Left lung (tissue), 10 donors: Measurements from ENCODE around the gene SFXN5. TPM values are rescaled to one million over a fixed set of nuclear protein-coding genes. Genes with fewer than 3 reads are reported as not detected.

Source experiments
- ATAC-seq: fragments of 200-7000 bp; cut with Tn5 transposase; one replicate; pipeline ENCODE4 v1.9.1; 2020; ENCODE audit warnings: moderate library complexity
- DNase-seq, 4 donors: peaks; one replicate each; pipeline ENCODE4 v3.0.0-alpha.2; 2013 to 2020
- H3K27ac ChIP-seq, 2 donors: fragments of 200-600 bp; sonication (generic) in 1 of 2; one replicate each; pipeline versions ENCODE4 v1.5.0 to v1.8.0; 2020 to 2021
- H3K27me3 ChIP-seq, 2 donors: fragments of 200-600 bp; sonication (generic) in 1 of 2; one replicate each; pipeline versions ENCODE4 v1.5.0 to v1.8.0; 2020 to 2021
- H3K36me3 ChIP-seq, 2 donors: fragments of 200-600 bp; sonication (generic) in 1 of 2; one replicate each; pipeline versions ENCODE4 v1.5.0 to v1.8.0; 2020 to 2021
- H3K4me1 ChIP-seq, 2 donors: fragments of 200-600 bp; one replicate each; pipeline ENCODE4 v1.8.0; 2021
- H3K4me3 ChIP-seq, 2 donors: fragments of 200-600 bp; sonication (generic) in 1 of 2; one replicate each; pipeline versions ENCODE4 v1.5.0 to v1.8.0; 2020 to 2021; ENCODE audit warnings: mild to moderate bottlenecking in 1 of 2
- H3K9me3 ChIP-seq, 2 donors: fragments of 200-600 bp; sonication (generic) in 1 of 2; one replicate each; pipeline versions ENCODE4 v1.5.0 to v1.8.0; 2020 to 2021
- intact Hi-C, 2 donors: fragments of 100-400 bp; cut with DNase I; formaldehyde crosslinking; loops; one replicate each; pipeline versions ENCODE4 v1.11.2 to v1.14.2; 2022
- polyA plus RNA-seq, 6 donors: library from polyadenylated mRNA; unstranded; fragments of 120-200 nt; gene quantifications; one replicate each; pipeline ENCODE4 v1.2.1, GENCODE V29; 2013; ENCODE audit not compliant: insufficient read length in 6 of 6
- total RNA-seq, 2 donors: library from RNA; stranded (reverse); fragmentation: NEBNext Ultra II Directional; extraction: Animal tissue kit (Norgen Biotek cat#: 25700); gene quantifications; one replicate each; pipeline ENCODE4 v1.2.1, GENCODE V29; 2021
- TF ChIP-seq, protein P1 (sequence below), 2 donors: fragments of 200-600 bp; sonication (generic) in 1 of 2; IDR thresholded peaks; one replicate each; pipeline versions ENCODE4 v1.5.0 to v1.8.0; 2021; ENCODE audit warnings: antibody characterized with exemption in 2 of 2
- donor health status: DM: no; HTN: yes; CAD: no.
- donor health status: DM: no; HTN: no; CAD: no.

The SFXN5 gene
- total and polyA plus RNA-seq, 8 donors, result 14.5 to 21.1 (median 15.8) TPM

DNA sequence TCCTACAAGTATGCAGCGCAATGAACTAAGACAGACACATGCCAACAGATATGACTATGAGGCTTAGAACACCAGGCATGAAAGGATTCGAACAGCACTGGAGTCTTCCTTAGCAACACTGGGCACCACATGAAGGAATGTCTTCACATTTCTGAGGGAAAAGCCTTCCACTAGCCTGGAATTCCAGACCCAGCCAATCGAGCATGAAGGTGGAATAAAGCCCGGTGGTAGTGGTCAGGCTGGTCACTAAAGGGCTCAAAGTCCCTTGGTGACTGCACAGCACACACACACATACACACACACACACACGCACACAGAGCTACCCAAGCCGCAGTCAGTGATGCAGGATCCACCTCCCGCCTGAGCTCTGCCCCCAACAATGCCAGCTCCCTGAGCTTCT, 19.7 kb upstream of the SFXN5 start:
- TF ChIP-seq, protein P1, sequence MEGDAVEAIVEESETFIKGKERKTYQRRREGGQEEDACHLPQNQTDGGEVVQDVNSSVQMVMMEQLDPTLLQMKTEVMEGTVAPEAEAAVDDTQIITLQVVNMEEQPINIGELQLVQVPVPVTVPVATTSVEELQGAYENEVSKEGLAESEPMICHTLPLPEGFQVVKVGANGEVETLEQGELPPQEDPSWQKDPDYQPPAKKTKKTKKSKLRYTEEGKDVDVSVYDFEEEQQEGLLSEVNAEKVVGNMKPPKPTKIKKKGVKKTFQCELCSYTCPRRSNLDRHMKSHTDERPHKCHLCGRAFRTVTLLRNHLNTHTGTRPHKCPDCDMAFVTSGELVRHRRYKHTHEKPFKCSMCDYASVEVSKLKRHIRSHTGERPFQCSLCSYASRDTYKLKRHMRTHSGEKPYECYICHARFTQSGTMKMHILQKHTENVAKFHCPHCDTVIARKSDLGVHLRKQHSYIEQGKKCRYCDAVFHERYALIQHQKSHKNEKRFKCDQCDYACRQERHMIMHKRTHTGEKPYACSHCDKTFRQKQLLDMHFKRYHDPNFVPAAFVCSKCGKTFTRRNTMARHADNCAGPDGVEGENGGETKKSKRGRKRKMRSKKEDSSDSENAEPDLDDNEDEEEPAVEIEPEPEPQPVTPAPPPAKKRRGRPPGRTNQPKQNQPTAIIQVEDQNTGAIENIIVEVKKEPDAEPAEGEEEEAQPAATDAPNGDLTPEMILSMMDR (IDR thresholded peaks at IDR 0.05), result no peak
- Histone ChIP-seq H3K4me1 (peaks cover 0 to 11% of the 10 kb centered on the region in 2 donors), H3K36me3 (peaks cover 0 to 26% of the 10 kb centered on the region in 2 donors), H3K9me3 (no peaks in the 10 kb centered on the region), H3K27ac (no peak overlapping the region), H3K27me3 (no peaks in the 10 kb centered on the region), H3K4me3 (no peak overlapping the region)
- ATAC-seq (no peak), DNase-seq (no peak)
- intact Hi-C loops, result no loop called here

DNA sequence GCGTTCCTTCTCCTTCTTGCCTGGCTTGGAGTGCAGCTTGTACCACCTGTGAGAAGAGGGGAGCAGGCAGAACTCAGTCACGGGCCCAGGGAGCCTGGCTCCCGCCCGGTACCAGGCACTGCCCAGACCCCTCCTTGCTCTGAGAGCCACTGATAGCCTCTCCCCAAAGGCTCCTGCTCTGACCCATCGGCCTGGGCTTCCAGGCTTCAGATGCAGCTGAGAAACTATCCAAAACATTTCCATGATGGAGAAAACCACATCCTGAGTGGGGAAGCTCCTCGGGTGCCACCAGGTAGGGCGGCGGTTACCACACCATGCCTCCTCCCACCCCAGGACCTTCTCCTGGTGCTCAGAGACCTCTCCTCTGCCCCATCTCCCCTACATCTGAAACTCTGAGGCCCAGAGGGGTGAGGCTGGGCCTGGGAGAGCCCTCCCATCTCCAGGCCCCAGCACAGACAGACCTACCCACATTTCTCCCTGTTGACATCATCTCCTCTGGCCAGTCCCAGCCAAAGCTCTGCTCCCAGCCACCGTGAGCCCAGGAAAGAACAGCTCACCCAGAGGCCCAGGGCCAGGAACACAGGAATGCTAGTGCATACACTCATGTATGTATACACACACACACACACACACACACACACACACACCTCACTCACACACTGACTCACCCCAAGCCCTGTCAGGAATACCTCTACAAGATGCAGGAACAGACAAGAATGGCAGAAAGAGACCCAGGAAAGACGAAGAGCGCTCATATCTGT, 17.9 kb upstream of the SFXN5 start:
- intact Hi-C loops, result no loop called here
- TF ChIP-seq, protein P1 (IDR thresholded peaks at IDR 0.05), result no peak
- Histone ChIP-seq H3K4me3 (no peak overlapping the region), H3K4me1 (peaks cover 0 to 11% of the 10 kb centered on the region in 2 donors), H3K36me3 (peaks cover 0 to 26% of the 10 kb centered on the region in 2 donors), H3K9me3 (no peaks in the 10 kb centered on the region), H3K27me3 (no peaks in the 10 kb centered on the region), H3K27ac (peak overlapping the region; percentile 14 to 48)
- DNase-seq, result peak in 3 of 4 donors; percentile 53 to 81 (median 75)
- peak; percentile 86 for ATAC-seq

DNA sequence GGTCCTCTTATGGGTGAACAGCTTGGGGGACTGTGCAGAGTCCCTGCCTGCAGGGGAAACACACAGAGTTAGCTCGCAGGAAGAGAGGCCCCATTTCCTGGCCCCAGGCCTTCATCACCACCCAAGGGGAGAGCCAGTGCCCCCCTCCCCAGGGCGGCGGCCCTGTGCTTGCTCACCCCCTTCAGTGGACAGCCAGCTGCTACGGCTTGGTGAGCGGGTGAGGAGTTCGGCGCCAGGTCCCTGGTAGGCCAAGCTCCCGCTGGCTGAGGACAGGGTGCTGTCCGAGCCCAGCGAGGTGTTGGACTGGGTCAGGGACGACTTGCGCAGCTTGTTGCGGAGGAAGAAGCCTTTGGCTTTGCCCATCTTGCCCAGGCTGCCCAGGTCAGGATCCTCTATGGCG, 17.2 kb upstream of the SFXN5 start:
- no peaks in the 10 kb centered on the region for H3K9me3 ChIP-seq
- TF ChIP-seq, protein P1 (IDR thresholded peaks at IDR 0.05), result no peak
- H3K36me3 ChIP-seq, result peaks cover 0 to 26% of the 10 kb centered on the region in 2 donors
- no peak overlapping the region for H3K4me3 ChIP-seq
- DNase-seq, result no peak
- H3K27me3 ChIP-seq, result no peaks in the 10 kb centered on the region
- peak overlapping the region in 1 of 2 donors; percentile 14 for H3K27ac ChIP-seq
- H3K4me1 ChIP-seq, result peaks cover 0 to 11% of the 10 kb centered on the region in 2 donors
- ATAC-seq, result no peak
- intact Hi-C loops, result no loop called here

DNA sequence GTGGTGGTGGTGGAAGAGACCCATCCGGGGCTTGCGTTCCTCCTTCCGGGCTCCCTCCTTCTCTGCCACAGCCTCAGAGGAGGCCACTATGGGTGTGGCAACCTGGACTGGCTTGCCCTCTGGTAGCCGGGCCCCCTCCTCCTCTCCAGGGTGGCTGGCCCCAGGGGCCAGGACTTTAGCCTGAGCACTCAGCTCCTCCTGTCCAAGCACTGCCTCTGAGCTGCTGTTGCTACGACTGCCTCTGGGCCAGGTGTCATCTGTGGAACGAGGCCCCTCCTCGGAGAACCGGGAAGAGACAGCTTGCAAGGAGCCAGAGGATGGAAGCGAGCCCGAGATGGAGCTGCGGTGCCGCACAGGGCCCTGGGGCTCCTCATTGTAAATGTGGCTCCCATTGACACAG, 16.7 kb upstream of the SFXN5 start:
- intact Hi-C loops, result no loop called here
- H3K27ac ChIP-seq, result no peak overlapping the region
- H3K27me3 ChIP-seq, result no peaks in the 10 kb centered on the region
- no peak for ATAC-seq
- TF ChIP-seq, protein P1 (IDR thresholded peaks at IDR 0.05), result no peak
- H3K4me1 ChIP-seq, result peaks cover 0 to 11% of the 10 kb centered on the region in 2 donors
- no peaks in the 10 kb centered on the region for H3K9me3 ChIP-seq
- no peak for DNase-seq
- H3K4me3 ChIP-seq, result no peak overlapping the region
- peaks cover 0 to 26% of the 10 kb centered on the region in 2 donors for H3K36me3 ChIP-seq

- no peak overlapping the region for H3K27ac ChIP-seq
- H3K4me1 ChIP-seq, result peaks cover 0 to 5% of the 10 kb centered on the region in 2 donors
- ATAC-seq, result no peak
- no peak for DNase-seq
- TF ChIP-seq, protein P1 (IDR thresholded peaks at IDR 0.05), result no peak
- intact Hi-C loops, result no loop called here
- H3K36me3 ChIP-seq, result peaks cover 0 to 26% of the 10 kb centered on the region in 2 donors
- no peaks in the 10 kb centered on the region for H3K9me3 ChIP-seq
- H3K27me3 ChIP-seq, result no peaks in the 10 kb centered on the region
- no peak overlapping the region for H3K4me3 ChIP-seq
Measured at GRCh38 chr2:73087311-73087710, 15.8 kb upstream of the SFXN5 start.
